DOHH2 (cell line): ENCODE data around the gene RBPJ.

Experiments used
- CTCF ChIP-seq: fragments of 200-600 bp; sonication (generic); IDR thresholded peaks from one replicate; pipeline ENCODE4 v1.5.1; 2014; ENCODE audit warnings: antibody characterized with exemption, mild to moderate bottlenecking, low read depth, low read length; ENCODE audit not compliant: poor library complexity, severe bottlenecking
- EZH2phosphoT487 ChIP-seq: fragments of 200-600 bp; sonication (generic); IDR thresholded peaks from 2 replicates; pipeline ENCODE4 v1.6.1; 2017; ENCODE audit warnings: borderline replicate concordance, mild to moderate bottlenecking, antibody characterized with exemption, low read length, moderate library complexity, mixed read lengths

- no peak for TF ChIP-seq CTCF
- no peak for TF ChIP-seq EZH2phosphoT487
Measured at GRCh38 chr4:26349496-26349895, 28.7 kb downstream of the RBPJ start.
